A549 treated with AZD2906 at 1 μM for 4 hours (cell line): Measurements from ENCODE around the gene GAS2L2. TPM values are rescaled to one million over a fixed set of nuclear protein-coding genes. Genes with fewer than 3 reads are reported as not detected.

Experiments used
- total RNA-seq: library from RNA; stranded (reverse); fragments of 200-300 nt; extraction: Qiagen RNA extraction; gene quantifications from 5 replicates; pipeline ENCODE4 v1.2.3, GENCODE V29; 2022

GAS2L2 gene
- 0.07 to 0.09 TPM (median 0.08 TPM) in 5 replicates for total RNA-seq

DNA sequence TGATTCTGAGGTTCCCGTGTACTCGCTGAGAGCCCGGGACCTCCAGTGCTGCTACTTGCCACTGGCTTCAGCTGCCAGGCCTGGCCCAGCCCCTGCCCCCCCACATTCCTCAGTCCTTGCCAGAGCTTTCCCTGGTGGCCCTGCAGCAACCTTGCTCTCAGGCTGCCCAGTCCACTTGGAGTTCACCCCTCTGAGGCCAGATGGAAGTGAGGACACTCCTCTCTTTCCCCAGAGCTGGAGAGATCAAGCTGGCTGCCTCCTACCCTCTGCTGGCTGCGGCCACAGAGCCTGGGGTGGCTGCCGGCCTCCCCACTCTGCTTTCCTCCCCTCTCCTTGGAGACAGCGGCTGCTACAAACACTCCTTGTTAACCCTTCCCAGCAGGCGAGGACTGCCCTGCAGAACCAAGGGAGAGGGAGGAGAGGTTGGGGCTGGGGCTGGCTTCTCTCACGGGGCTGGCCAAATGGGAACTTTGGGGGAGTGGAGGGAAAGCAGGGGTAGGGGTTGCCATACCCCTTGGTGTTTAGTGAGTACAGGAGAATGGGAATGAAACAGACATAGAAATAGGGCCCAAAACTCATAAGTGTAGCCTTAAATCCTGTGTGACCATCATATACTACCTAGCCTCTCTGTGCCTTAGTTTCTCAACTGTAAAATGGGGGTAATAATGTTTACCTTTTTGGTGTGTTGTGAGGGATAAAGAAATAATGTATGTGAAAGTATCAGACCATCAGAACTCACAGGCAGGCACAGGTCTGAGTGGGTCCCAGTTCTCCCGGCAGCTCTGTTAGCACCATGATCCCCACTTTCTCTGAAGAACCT is at the start of gene GAS2L2:
Gene GAS2L2 (minus strand): TSS at position 295 of the 820 bp plus-strand sequence. CDS start 389 bp downstream, outside the sequence.

DNA sequence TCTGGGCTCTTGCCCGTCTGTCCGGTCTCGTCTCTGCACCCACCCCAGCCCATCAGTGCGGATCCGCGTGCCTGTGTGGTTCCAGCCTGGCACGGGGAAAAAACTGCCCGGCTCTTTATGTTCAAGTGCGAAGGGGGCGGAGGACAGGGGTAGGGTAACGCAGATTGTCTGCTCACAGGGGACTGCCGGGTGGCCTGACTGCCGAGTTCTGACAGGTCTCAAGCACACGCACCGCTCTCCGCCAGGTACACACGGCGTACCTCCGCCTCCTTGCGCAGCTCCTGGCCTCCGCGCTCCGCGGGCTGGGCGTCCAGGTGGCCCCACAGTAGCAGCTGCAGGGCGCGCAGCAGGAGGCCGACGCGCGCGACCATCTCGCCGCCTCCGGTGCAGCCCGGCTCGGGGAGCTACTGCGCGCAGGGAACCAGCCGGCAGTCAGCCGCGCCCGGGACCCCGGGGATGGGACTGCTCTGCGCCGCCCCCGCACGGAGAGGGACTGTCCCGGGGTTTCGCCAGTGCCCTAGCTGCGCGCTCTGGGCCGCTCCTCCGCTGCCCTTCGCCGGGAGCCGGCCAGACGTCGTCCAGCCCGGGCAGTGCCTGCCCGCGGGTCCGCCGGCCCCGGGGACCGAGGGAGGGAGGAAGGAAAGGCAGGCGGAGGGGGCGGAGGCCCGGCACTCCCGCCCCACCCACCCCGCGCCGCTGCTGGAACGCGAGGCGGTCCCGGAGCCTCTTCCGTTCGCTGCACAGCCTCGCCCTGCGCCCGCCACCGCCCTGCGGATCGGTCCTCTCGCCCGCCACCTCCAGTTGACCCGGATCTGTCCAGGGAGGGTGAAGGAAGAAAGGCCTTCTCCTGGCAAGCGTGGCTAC is 42.2 kb upstream of the GAS2L2 start, which contains the start of gene MMP28:
Gene MMP28 (minus strand): TSS at position 635 of the 864 bp plus-strand sequence. CDS start 264 bp downstream, at position 371.

DNA sequence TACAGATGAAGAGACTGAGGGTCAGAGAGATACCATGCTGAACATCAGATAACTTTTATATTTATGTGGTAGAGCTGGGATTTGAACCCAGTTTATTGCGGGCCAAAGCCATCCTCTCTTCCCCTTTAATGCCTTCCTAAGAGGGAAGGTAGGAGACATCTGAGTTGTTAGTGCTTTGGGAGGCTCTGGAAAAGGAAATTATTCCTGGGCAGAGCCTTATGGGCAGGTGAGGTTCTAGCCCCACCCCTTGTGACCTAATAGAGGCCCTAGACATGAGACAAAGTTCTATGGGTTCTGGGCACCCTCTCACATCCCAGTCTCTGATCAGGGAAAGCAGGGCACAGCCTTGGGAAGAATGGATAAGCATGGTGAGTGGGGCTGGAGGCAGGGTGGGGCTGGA is 7.5 kb upstream of the GAS2L2 start, which contains the start of gene C17orf50:
Gene C17orf50 (plus strand): TSS at position 301 of the 400 bp plus-strand sequence. CDS start 55 bp downstream, at position 356.

DNA sequence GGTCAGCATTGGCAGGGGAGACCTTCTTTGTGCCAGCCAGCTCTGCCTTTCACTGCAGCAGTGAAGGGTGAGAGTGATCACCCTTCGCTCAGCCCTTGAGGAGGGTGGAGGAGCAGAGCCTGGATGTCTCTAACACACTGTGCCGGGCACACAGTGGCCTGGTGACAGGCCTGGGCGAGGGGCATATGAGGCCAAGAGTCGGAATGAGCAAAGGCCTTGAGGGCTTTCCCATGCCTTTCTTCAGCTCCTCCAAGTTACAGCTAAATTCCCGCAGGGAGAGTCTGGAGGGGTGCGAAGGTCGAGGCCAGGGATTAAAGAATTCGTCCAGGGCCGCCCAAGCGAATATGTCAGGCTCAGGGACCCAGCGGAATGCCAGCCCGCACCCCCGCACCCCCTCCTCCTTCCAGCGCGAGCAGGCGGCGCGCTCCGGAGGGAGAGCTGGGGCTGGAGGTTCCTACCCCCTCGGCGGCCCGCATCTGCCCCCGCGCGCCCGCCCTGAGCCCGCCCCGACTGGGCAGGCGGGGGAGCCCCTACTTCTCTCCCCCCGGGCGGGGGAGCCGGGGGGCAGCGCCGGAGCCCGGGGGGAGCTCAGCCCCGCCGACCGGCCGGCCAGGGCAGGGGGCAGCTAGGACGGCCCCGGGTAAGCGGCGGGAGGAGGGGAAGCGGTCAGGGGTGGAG is 21.7 kb downstream of the GAS2L2 start, which contains the start of gene RASL10B:
Gene RASL10B (plus strand): TSS at position 401 of the 678 bp plus-strand sequence. CDS start 3,546 bp downstream, outside the sequence.

Other genes starting within 250 kb of the GAS2L2 start
- gene SLFN12L, start 215.6 kb downstream of the GAS2L2 start, total RNA-seq: 0.03 to 0.06 TPM in 2 of 5 replicates, not detected in the others
- gene SLFN14, start 192.4 kb downstream of the GAS2L2 start, total RNA-seq: not detected in 5 replicates
- 8.6 to 9.9 TPM (median 9.0 TPM) in 5 replicates for gene PEX12, start 174.7 kb downstream of the GAS2L2 start, total RNA-seq
- gene AP2B1, start 165.9 kb downstream of the GAS2L2 start, total RNA-seq: 117 to 149 TPM (median 128 TPM) in 5 replicates
- 0.07 to 0.30 TPM (median 0.13 TPM) in 5 replicates for gene RASL10B, start 21.6 kb downstream of the GAS2L2 start, total RNA-seq
- gene C17orf50, start 7.6 kb upstream of the GAS2L2 start, total RNA-seq: 0.12 to 0.53 TPM (median 0.26 TPM) in 5 replicates
- gene MMP28, start 42.4 kb upstream of the GAS2L2 start, total RNA-seq: 4.9 to 8.4 TPM (median 7.1 TPM) in 5 replicates
- gene TAF15, start 56.2 kb upstream of the GAS2L2 start, total RNA-seq: 190 to 214 TPM (median 208 TPM) in 5 replicates
- not detected in 5 replicates for gene HEATR9, start 115.7 kb upstream of the GAS2L2 start, total RNA-seq
- gene CCL5, start 127.1 kb upstream of the GAS2L2 start, total RNA-seq: 0.79 to 1.5 TPM (median 1.2 TPM) in 5 replicates
- 2.6 to 3.9 TPM (median 3.4 TPM) in 5 replicates for gene RDM1, start 177.5 kb upstream of the GAS2L2 start, total RNA-seq
- not detected in 5 replicates for gene LYZL6, start 190.5 kb upstream of the GAS2L2 start, total RNA-seq
- not detected in 5 replicates for gene CCL16, start 228.3 kb upstream of the GAS2L2 start, total RNA-seq
- not detected in 5 replicates for gene CCL14, start 233.5 kb upstream of the GAS2L2 start, total RNA-seq
- gene CCL15, start 248.3 kb upstream of the GAS2L2 start, total RNA-seq: not detected in 5 replicates